ENCODE results near the gene MYO1D.

DNA sequence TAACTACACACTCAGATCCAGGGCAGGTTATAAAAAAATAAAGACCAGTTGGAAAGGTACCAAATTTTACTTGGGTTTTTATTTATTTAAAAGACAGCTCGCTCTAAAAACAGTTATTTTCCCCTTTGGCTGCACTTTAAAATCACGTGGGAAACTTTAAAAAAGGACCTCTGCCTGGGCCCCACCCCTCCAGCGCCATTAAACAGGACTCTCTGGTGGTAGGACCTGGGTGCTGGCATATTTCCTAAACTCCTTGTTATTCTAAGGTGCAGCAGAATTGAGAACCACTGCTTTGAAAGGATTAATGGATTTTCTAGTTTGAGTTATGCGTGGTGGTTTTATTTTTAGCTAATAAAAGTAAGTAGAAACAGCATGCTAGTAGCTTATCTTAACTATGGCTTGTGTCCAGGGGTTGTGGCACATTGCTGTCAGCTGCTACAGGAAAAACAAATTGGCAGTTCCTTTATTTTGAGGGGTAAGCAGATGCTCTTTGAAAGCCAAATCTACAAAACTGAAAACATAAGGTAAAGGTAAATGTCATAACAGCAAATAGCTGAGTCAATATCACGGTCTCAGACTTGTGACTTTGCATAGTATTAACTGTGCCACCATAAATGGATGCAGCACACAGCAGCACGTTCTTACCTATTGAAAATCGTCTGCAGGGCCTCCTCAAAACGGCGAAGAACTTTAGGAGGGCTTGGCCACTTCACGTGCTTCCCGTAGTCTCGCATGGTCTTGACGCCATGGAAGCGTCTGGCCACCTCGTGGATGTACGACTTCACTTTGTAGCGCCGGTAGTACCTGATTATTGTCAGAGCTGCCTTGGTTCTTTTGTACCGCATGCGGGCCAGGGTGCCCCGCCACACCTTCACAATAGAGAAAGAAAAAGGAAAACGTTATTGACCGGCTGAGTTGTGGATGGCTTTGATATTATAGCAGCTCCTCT, 218.2 kb downstream of the MYO1D start:
- TF ChIP-seq, protein P1, sequence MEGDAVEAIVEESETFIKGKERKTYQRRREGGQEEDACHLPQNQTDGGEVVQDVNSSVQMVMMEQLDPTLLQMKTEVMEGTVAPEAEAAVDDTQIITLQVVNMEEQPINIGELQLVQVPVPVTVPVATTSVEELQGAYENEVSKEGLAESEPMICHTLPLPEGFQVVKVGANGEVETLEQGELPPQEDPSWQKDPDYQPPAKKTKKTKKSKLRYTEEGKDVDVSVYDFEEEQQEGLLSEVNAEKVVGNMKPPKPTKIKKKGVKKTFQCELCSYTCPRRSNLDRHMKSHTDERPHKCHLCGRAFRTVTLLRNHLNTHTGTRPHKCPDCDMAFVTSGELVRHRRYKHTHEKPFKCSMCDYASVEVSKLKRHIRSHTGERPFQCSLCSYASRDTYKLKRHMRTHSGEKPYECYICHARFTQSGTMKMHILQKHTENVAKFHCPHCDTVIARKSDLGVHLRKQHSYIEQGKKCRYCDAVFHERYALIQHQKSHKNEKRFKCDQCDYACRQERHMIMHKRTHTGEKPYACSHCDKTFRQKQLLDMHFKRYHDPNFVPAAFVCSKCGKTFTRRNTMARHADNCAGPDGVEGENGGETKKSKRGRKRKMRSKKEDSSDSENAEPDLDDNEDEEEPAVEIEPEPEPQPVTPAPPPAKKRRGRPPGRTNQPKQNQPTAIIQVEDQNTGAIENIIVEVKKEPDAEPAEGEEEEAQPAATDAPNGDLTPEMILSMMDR (IDR thresholded peaks at IDR 0.05) = no peak
- no peak for TF ChIP-seq POLR2A (IDR thresholded peaks at IDR 0.05)

Data from adrenal gland (tissue), 5 donors.